Epithelial cell of proximal tubule (primary cell): Measurements from ENCODE around the gene DDX24. TPM values are rescaled to one million over a fixed set of nuclear protein-coding genes. Genes with fewer than 3 reads are reported as not detected.

ENCODE experiments used
- DNase-seq: peaks from one replicate; pipeline ENCODE4 v3.0.0-alpha.2; 2011; ENCODE audit warnings: low read depth
- H3K4me3 ChIP-seq: 2 replicates; pipeline ENCODE4 v1.5.1; 2011; ENCODE audit warnings: low read depth, mild to moderate bottlenecking, low read length
- total RNA-seq: library from RNA; depleted of rRNA; stranded (reverse); fragments of >200 nt; gene quantifications from 2 replicates; pipeline ENCODE4 v1.2.3, GENCODE V29; 2015
- TF ChIP-seq, protein P1 (sequence below): conservative IDR thresholded peaks from 2 replicates; pipeline ENCODE4 v1.5.1; 2012; ENCODE audit warnings: low read depth, mild to moderate bottlenecking, low read length

DDX24 gene
- total RNA-seq, 1 donor from 2014 or later = 121 TPM

DNA sequence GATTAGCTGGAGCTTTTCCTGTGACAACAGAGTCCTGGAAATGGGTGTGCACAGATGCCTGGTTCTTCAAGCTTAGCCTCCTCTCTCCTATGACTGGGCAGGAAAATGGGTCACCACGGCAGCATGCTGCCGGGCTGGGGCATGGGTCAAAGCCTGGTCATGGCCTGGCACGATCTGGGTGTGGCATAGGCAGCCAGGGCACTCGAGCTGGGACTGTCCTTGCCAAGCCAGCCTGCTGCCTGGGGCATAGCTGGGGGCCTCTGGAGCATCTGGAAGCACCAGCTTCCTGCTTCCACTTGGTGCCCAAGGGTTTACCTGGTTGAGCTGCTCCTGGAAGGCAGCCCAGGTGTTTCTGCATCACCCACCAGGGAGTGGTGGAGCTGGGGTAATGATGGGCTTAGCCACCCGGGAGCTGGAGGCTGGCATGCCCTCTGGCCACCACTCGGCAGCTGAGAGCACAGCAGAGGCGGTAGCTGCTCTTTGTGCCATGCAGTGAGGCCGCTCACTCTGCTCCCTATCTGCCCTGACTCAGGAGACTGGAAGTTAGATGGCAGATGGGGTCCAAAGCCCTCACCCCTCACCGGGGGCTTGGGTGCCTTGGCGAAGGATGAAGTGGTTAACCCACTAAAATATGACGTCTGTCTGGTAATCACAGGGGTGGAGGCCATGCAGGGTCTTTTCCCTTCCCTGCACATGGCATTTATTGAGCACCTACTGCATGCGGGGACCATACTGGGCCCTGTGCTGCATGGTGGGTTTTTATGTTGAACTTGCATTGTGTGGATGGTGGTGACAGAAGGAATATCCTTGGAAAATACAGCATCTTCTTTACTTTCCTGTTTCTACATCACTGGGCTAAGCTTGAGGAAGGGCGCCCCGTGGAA, 53.2 kb downstream of the DDX24 start:
- H3K4me3 ChIP-seq = peak overlapping the region; percentile 66
- TF ChIP-seq, protein P1, sequence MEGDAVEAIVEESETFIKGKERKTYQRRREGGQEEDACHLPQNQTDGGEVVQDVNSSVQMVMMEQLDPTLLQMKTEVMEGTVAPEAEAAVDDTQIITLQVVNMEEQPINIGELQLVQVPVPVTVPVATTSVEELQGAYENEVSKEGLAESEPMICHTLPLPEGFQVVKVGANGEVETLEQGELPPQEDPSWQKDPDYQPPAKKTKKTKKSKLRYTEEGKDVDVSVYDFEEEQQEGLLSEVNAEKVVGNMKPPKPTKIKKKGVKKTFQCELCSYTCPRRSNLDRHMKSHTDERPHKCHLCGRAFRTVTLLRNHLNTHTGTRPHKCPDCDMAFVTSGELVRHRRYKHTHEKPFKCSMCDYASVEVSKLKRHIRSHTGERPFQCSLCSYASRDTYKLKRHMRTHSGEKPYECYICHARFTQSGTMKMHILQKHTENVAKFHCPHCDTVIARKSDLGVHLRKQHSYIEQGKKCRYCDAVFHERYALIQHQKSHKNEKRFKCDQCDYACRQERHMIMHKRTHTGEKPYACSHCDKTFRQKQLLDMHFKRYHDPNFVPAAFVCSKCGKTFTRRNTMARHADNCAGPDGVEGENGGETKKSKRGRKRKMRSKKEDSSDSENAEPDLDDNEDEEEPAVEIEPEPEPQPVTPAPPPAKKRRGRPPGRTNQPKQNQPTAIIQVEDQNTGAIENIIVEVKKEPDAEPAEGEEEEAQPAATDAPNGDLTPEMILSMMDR = no peak
- DNase-seq = no peak

DNA sequence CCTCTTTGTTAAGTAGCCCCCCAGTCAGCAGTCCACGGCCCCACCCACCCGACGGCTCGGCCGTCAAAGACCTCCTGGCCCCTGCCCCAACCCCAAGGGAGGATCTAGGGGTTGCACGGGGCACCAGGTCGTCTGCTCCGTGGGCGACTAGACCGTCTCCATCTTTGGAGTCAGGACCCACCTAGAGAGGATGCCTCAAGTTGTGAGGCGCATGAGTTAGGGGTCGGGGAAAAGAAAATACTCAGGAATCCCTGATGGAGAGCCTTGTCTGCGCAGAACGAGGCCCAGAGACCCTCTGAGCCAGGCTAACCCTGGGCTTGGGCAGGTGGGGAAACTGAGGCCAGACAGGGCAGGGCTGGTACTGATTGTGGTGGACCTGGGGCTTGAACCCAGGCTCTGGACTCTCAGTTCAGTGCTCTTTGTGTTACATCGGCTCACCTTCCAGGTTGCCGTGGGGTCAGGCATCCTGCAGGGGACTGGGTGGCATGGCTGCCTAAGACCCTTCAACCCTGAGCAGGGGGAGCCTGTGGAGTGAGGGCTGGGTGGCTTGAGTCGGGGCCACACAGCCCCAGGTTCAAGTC, 54.0 kb downstream of the DDX24 start:
- TF ChIP-seq, protein P1 = no peak
- no peak for DNase-seq
- peak overlapping the region; percentile 66 for H3K4me3 ChIP-seq

GRCh38 chr14:94026173-94026888, 54.7 kb downstream of the DDX24 start, which contains the start of gene OTUB2:
Gene OTUB2 (plus strand): TSS chr14:94026340. CDS start chr14:94026538, 198 bp downstream.
- peak; percentile 92 for DNase-seq
- peak within 1 kb of the TSS; percentile 66 for H3K4me3 ChIP-seq
- TF ChIP-seq, protein P1 = no peak

DNA sequence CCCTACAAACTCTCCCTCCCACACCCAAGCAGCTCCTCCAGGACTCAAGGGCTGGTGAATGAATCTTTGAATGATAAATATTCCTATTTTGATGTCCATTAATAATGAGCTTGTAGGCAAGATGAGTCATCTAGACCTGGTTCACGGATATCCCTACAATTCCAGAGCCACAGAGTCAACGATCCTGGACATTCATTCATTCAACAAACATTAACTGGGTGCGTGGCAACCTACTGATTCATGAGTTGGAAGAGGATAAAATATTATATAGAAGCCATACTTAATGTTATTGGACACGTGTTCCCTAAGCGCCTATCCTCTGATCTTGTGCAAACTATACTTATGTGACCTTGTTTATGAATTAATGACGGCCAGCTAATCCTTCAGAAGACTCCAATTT, 55.3 kb downstream of the DDX24 start:
- TF ChIP-seq, protein P1 = no peak
- peak overlapping the region; percentile 66 for H3K4me3 ChIP-seq
- peak; percentile 85 for DNase-seq

DNA sequence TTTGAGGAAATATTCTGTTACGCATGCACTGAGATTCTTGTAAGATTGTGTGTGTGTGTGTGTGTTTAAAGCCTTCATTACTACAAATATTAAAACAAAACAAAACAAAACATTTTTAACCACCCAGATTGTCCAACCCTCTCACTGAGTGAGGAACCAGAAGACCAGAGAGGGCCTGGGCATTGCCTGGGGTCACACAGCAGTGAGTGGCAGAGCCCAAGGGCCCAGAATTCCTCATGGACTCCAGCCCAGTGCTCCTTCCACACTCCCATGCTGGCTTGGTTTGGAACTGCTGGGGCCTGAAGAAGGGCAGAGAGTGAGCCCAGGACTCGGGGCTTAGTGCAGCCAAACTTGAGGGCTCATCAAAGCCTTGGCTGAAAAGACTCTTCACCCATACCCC, 56.5 kb downstream of the DDX24 start:
- no peak for DNase-seq
- TF ChIP-seq, protein P1 = no peak

DNA sequence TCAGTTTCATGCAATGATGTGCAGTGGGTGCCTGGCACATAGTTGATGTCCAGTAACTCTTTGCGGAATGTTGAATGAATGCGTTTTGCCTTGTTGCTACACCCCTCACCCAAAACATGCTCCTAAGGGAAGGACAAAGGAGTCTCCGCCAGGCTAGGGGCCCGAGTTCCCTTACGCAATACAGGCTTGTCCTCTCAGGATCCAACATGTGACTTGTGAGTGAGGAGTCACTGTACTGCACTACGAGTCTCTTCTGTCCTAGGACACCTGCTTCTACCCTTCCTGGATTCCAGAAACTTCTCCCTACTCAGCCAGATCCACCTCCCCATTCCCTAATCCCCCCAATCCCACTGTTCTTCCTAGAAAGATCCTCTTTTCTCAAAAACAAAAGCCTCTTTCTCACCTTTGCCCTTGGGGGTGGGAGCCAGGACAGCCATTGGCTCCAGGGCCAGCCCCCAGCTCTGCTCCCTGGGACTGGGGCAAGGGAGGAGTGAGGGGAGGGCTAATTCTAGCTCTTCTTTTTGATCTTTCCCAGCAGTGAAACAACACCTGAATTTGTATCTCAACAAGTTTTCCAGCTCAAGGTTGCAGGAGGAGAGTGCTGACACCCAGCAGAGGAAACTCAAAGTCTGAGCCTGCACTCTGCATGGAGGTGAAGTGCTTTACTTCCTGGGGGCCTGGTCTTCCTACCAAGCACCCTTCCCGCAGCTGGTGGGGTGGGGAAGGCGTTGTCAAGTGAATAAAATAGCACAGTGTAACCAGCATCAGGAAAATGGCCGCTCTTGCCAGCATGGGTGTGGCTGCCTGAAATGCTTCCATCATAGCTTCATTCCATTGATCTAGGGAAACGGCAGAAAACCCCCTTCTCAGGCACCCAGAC, 58.2 kb downstream of the DDX24 start:
- TF ChIP-seq, protein P1 = no peak
- no peak overlapping the region for H3K4me3 ChIP-seq
- no peak for DNase-seq

More for the DNA sequence above, 56.5 kb downstream of the DDX24 start:
- H3K4me3 ChIP-seq = no peak overlapping the region
